CD14-positive monocyte (primary cell): ENCODE measurements around the gene DHRS3. TPM values are rescaled to one million over a fixed set of nuclear protein-coding genes. Genes with fewer than 3 reads are reported as not detected.

Experiments
- DNase-seq, 3 donors: peaks; one replicate each; pipeline ENCODE4 v3.0.0-alpha.2; 2011 to 2022
- H2AFZ ChIP-seq: 2 replicates; pipeline ENCODE4 v1.6.0; 2012; ENCODE audit warnings: mild to moderate bottlenecking, low read depth, low read length, inconsistent platforms; ENCODE audit not compliant: insufficient read depth, poor library complexity, severe bottlenecking
- H3K27ac ChIP-seq, 2 donors: 1 replicate in 1 of 2; 2 replicates in 1 of 2; pipeline ENCODE4 v1.5.1; 2012 to 2013; ENCODE audit warnings: low read length in 2 of 2, control low read depth in 1 of 2, inconsistent platforms in 1 of 2, low read depth in 1 of 2, mild to moderate bottlenecking in 1 of 2
- H3K27me3 ChIP-seq, 2 donors: one replicate each; pipeline versions ENCODE4 v1.6.0 to v1.6.1; 2011 to 2013; ENCODE audit warnings: low read length in 2 of 2; ENCODE audit not compliant: control insufficient read depth in 2 of 2, insufficient read depth in 2 of 2
- H3K36me3 ChIP-seq, 2 donors: replicated peaks in 1 of 2; 1 replicate in 1 of 2; 2 replicates in 1 of 2; pipeline versions ENCODE4 v1.5.1 to v1.6.1; 2012 to 2013; ENCODE audit warnings: low read length in 2 of 2, control low read depth in 1 of 2, inconsistent platforms in 1 of 2, mild to moderate bottlenecking in 1 of 2; ENCODE audit not compliant: insufficient read depth in 2 of 2, control insufficient read depth in 1 of 2
- H3K4me1 ChIP-seq, 2 donors: 1 replicate in 1 of 2; 2 replicates in 1 of 2; pipeline versions ENCODE4 v1.5.1 to v1.6.1; 2012 to 2013; ENCODE audit warnings: low read length in 2 of 2, control low read depth in 1 of 2, inconsistent platforms in 1 of 2, mild to moderate bottlenecking in 1 of 2, moderate library complexity in 1 of 2; ENCODE audit not compliant: insufficient read depth in 2 of 2, control insufficient read depth in 1 of 2
- H3K4me2 ChIP-seq: replicated peaks from 2 replicates; pipeline ENCODE3; 2012; ENCODE audit warnings: low read length, moderate library complexity, mild to moderate bottlenecking; ENCODE audit not compliant: poor library complexity, severe bottlenecking; ENCODE audit errors: extremely low read depth
- H3K4me3 ChIP-seq, 3 experiments: fragments of 200-600 bp in 1 of 3; sonication (generic) in 1 of 3; replicated peaks in 1 of 3; 1 replicate in 2 of 3; 2 replicates in 1 of 3; pipeline ENCODE4 v1.5.1; 2011 to 2013; ENCODE audit warnings: low read length in 3 of 3, mild to moderate bottlenecking in 3 of 3, control low read depth in 2 of 3, low read depth in 2 of 3, inconsistent platforms in 1 of 3, moderate library complexity in 1 of 3
- H3K79me2 ChIP-seq: 2 replicates; pipeline ENCODE4 v1.6.0; 2012; ENCODE audit warnings: mild to moderate bottlenecking, control low read depth, inconsistent platforms, low read length, moderate library complexity; ENCODE audit not compliant: insufficient read depth
- H3K9ac ChIP-seq: 2 replicates; pipeline ENCODE4 v1.6.0; 2017; ENCODE audit warnings: low read length, mild to moderate bottlenecking; ENCODE audit not compliant: insufficient read depth, poor library complexity, severe bottlenecking
- H3K9me3 ChIP-seq, 2 donors: replicated peaks in 1 of 2; 1 replicate in 1 of 2; 2 replicates in 1 of 2; pipeline versions ENCODE4 v1.5.1 to v1.6.1; 2012 to 2013; ENCODE audit warnings: low read length in 2 of 2, control low read depth in 1 of 2; ENCODE audit not compliant: control insufficient read depth in 1 of 2, insufficient read depth in 1 of 2
- H4K20me1 ChIP-seq: 2 replicates; pipeline ENCODE4 v1.6.0; 2012; ENCODE audit warnings: mild to moderate bottlenecking, low read length, control low read depth, moderate library complexity; ENCODE audit not compliant: insufficient read depth
- H3K27ac Mint-ChIP-seq, 7 donors: one replicate each; pipeline ENCODE4 v1.8.0; 2020; ENCODE audit warnings: mild to moderate bottlenecking in 7 of 7, mixed read lengths in 7 of 7, moderate library complexity in 6 of 7, inconsistent platforms in 2 of 7
- H3K27me3 Mint-ChIP-seq, 3 donors: one replicate each; pipeline ENCODE4 v1.8.0; 2021 to 2022; ENCODE audit warnings: low read depth in 3 of 3, mild to moderate bottlenecking in 3 of 3, mixed read lengths in 3 of 3, moderate library complexity in 3 of 3, inconsistent platforms in 1 of 3
- H3K36me3 Mint-ChIP-seq, 2 donors: one replicate each; pipeline ENCODE4 v1.8.0; 2020; ENCODE audit warnings: mixed read lengths in 2 of 2, inconsistent platforms in 1 of 2, mild to moderate bottlenecking in 1 of 2
- H3K4me1 Mint-ChIP-seq: one replicate; pipeline ENCODE4 v1.8.0; 2020; ENCODE audit warnings: mild to moderate bottlenecking, mixed read lengths
- H3K4me3 Mint-ChIP-seq, 2 donors: one replicate each; pipeline ENCODE4 v1.8.0; 2020; ENCODE audit warnings: mild to moderate bottlenecking in 2 of 2, mixed read lengths in 2 of 2, moderate library complexity in 1 of 2
- H3K9me3 Mint-ChIP-seq, 7 donors: one replicate each; pipeline ENCODE4 v1.8.0; 2020 to 2022; ENCODE audit warnings: mixed read lengths in 7 of 7, mild to moderate bottlenecking in 6 of 7, moderate library complexity in 6 of 7, inconsistent platforms in 2 of 7
- WGBS: methylation state at CpG from one replicate; pipeline ENCODE4 v1.1.5; 2013; ENCODE audit warnings: missing lambda C conversion rate; ENCODE audit not compliant: insufficient coverage; 5-methylcytosine and 5-hydroxymethylcytosine counted together
- intact Hi-C, 2 donors: fragments of 100-400 bp; cut with micrococcal nuclease; formaldehyde crosslinking; loops; one replicate each; pipeline versions ENCODE4 v1.15.0 to v1.15.1; 2023
- polyA minus RNA-seq: library from RNA; depleted of rRNA, polyadenylated mRNA; stranded (reverse); fragments of >200 nt; gene quantifications from 2 replicates; pipeline ENCODE4 v1.2.3, GENCODE V29; 2012
- polyA plus RNA-seq, 3 donors: library from polyadenylated mRNA; depleted of rRNA in 1 of 3; unstranded in 2 of 3; stranded (reverse) in 1 of 3; fragments of 300-500 nt in 2 of 3; fragments of >200 nt in 1 of 3; fragmentation: Illumina TruSeq in 2 of 3; gene quantifications; 1 replicate in 2 of 3; 2 replicates in 1 of 3; pipeline ENCODE4 v1.2.3, GENCODE V29; 2012 to 2021
- total RNA-seq, 12 experiments: library from RNA in 1 of 12; stranded (reverse) in 1 of 12; fragments of 120-200 nt in 1 of 12; gene quantifications; one replicate each; pipeline ENCODE4 v1.2.4 and lab custom pipeline; 2013 to 2026; ENCODE audit warnings: mixed read lengths in 6 of 12, inconsistent platforms in 1 of 12
- TF ChIP-seq, protein P1 (sequence below): fragments of 200-600 bp; IDR thresholded peaks from one replicate; pipeline ENCODE4 v1.8.0; 2022; ENCODE audit warnings: antibody characterized with exemption, mild to moderate bottlenecking

The DHRS3 gene, protein sequence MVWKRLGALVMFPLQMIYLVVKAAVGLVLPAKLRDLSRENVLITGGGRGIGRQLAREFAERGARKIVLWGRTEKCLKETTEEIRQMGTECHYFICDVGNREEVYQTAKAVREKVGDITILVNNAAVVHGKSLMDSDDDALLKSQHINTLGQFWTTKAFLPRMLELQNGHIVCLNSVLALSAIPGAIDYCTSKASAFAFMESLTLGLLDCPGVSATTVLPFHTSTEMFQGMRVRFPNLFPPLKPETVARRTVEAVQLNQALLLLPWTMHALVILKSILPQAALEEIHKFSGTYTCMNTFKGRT
- total RNA-seq (2013): 0.40 TPM
- polyA plus RNA-seq (under 1 TPM; 0.23 to 0.59 (median 0.29) TPM), polyA minus RNA-seq (1.9 and 3.6 TPM in 2 replicates), total RNA-seq (lab: John Stamatoyannopoulos, UW) (1.4 to 17.8 (median 8.9) reads per million in 11 experiments)

DNA sequence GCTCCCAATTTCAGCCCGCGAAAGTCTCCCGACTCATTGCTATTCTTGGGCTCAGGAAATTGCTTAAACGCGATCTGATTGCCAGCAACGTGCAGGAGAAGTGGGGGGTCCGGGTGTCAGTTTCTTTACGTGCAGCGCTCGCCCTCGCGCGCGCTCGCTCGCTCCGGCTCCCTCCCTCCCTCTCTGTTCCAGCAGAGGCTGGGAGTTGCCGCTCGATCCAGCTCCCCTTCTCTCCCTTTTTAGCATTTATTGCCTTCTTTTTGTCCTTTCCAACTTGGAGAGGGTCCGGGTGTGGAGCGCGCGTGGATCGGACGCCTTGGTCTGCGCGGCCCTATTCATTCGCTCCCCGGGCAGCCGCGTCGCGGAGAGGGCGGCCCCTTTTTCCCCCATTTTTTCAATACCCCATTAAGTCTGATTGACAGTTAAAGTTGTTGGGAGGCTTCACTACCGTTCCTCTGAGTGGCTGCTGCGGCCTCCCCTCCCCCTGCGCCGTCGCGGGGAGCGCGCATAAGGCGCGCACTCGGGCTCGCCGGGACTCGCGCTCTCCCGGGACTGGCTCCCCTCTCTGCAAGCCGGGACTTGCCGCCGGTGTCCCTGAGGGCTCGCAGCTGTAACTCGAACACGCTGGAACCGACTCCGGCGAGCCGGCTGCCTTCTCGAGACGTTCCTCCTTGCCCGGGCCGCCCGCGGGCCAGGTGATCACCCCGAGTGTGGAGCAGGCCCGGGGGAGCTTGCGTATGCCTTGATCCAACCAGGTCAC is at the start of gene DHRS3:
TSS of gene DHRS3 (minus strand) at position 310 of the 760 bp plus-strand sequence. CDS start 862 bp downstream, outside the sequence.
- Histone ChIP-seq H4K20me1 (no peaks in the 10 kb centered on the region), H3K4me1 (peaks cover 67 to 70% of the 10 kb centered on the region in 2 donors), H3K36me3 (no peaks in the 10 kb centered on the region), H3K4me3 (peak within 1 kb of the TSS; percentile 47 to 81 (median 52)), H3K9me3 (no peaks in the 10 kb centered on the region), H3K27ac (peak within 1 kb of the TSS in 1 of 2 donors; percentile 25), H3K79me2 (peaks cover 9% of the 10 kb centered on the region), H3K9ac (peak within 1 kb of the TSS; percentile 62), H2AFZ (peak within 1 kb of the TSS; percentile 57), H3K4me2 (peak within 1 kb of the TSS; percentile 91), H3K27me3 (peaks cover 0 to 36% of the 10 kb centered on the region in 2 donors)
- peaks cover 59% of the 10 kb centered on the region for H3K4me1 Mint-ChIP-seq
- peaks cover 34 to 46% (median 45%) of the 10 kb centered on the region in 3 donors for H3K27me3 Mint-ChIP-seq
- peak within 1 kb of the TSS; percentile 96 to 98 for H3K4me3 Mint-ChIP-seq
- H3K36me3 Mint-ChIP-seq: peaks cover 7 to 17% of the 10 kb centered on the region in 2 donors
- H3K27ac Mint-ChIP-seq: peak within 1 kb of the TSS in 6 of 7 donors; percentile 80 to 89 (median 86)
- TF ChIP-seq, protein P1, sequence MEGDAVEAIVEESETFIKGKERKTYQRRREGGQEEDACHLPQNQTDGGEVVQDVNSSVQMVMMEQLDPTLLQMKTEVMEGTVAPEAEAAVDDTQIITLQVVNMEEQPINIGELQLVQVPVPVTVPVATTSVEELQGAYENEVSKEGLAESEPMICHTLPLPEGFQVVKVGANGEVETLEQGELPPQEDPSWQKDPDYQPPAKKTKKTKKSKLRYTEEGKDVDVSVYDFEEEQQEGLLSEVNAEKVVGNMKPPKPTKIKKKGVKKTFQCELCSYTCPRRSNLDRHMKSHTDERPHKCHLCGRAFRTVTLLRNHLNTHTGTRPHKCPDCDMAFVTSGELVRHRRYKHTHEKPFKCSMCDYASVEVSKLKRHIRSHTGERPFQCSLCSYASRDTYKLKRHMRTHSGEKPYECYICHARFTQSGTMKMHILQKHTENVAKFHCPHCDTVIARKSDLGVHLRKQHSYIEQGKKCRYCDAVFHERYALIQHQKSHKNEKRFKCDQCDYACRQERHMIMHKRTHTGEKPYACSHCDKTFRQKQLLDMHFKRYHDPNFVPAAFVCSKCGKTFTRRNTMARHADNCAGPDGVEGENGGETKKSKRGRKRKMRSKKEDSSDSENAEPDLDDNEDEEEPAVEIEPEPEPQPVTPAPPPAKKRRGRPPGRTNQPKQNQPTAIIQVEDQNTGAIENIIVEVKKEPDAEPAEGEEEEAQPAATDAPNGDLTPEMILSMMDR: no peak
- peak in 2 of 3 donors; percentile 37 to 54 for DNase-seq
- intact Hi-C loops: loop anchor here (2.0 kb wide), 3 partner anchors 13 to 107 kb away; no protein-coding TSS in a partner anchor
- H3K9me3 Mint-ChIP-seq: peaks cover 0 to 10% (median 5%) of the 10 kb centered on the region in 7 donors
- WGBS: under 1% methylated on average over 57 of the region's 69 CpGs

DNA sequence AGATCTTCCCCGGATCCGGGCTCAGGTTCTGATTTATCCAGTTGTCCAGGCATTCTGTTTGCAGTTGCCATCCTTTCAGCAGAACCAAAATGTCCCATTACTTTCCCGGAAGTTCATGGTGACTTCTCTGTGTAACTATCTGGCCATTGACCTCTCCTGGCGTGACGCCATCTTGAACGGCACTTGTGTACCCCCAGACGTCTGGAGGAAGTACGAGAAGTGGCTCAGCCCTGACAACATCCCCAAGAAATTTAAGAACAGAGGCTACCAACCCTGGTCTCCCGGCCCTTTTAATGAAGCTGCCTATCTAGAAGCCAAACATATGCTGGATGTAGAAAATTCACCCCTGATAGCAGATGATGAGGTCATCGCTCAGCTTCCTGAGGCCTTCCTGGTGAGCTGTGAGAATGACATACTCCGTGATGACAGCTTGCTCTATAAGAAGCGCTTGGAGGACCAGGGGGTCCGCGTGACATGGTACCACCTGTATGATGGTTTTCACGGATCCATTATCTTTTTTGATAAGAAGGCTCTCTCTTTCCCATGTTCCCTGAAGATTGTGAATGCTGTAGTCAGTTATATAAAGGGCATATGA is 48.2 kb upstream of the DHRS3 start:
- H3K9me3 ChIP-seq: peaks cover 9 to 17% of the 10 kb centered on the region in 2 donors
- TF ChIP-seq, protein P1: no peak
- 98% methylated on average over 11 of the region's 15 CpGs for WGBS
- intact Hi-C loops: no loop called here
- no peaks in the 10 kb centered on the region for H4K20me1 ChIP-seq
- no peak for DNase-seq
- no peaks in the 10 kb centered on the region for H3K4me1 ChIP-seq
- Mint-ChIP-seq H3K27ac (no peak overlapping the region), H3K27me3 (peaks cover 9 to 16% (median 10%) of the 10 kb centered on the region in 3 donors), H3K36me3 (no peaks in the 10 kb centered on the region), H3K4me1 (no peaks in the 10 kb centered on the region), H3K4me3 (no peak overlapping the region), H3K9me3 (peaks cover 2 to 21% (median 16%) of the 10 kb centered on the region in 7 donors)
- H3K4me2 ChIP-seq: no peak overlapping the region
- H3K79me2 ChIP-seq: no peaks in the 10 kb centered on the region
- no peak overlapping the region for H3K9ac ChIP-seq
- H2AFZ ChIP-seq: no peak overlapping the region
- H3K36me3 ChIP-seq: no peaks in the 10 kb centered on the region
- H3K27me3 ChIP-seq: peaks cover 3 to 4% of the 10 kb centered on the region in 2 donors
- H3K27ac ChIP-seq: no peak overlapping the region
- H3K4me3 ChIP-seq: no peak overlapping the region
